NCI-H2029 treated with DMSO at 0.1 percent for 48 hours (cell line): ENCODE data around the gene SERPINA6.
"Not testable (repeated sequence)": the region's sequence is repeated elsewhere in the genome, so short reads cannot be mapped to it uniquely, and the experiment has no call there.

Source experiments
- DNase-seq: peaks from one replicate; lab custom pipeline; 2025; lab: John Stamatoyannopoulos, UW

Gene SERPINA6

DNA sequence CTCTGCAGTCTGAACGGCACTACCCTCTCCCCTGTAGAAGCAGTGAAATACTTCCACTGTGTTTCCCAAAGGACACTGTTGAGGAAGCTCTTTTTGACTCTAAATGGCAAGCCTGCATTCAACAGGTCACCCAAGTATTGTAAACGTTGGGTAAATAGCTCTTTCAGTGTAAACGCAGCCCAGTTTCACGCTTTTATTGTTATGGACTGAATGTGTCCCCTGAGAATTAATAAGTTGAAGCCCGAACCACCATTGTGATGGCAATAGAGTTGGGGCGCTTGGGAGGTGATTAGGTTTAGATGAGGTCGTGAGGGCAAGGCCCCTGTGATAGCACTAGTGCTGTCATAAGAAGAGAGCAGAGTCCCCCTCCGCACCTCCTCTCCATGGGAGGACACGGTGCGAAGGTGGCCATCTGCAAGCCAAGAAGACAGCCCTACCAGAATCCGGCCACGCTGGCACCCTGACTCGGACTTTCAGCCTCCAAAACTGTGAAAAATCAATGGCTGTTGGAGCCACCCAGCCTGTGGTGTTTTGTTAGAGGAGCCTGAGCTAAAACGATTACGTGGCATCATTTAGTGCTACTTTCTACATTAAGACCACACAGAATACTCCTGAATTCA, 31.1 kb downstream of the SERPINA6 start:
- DNase-seq, result no peak

DNA sequence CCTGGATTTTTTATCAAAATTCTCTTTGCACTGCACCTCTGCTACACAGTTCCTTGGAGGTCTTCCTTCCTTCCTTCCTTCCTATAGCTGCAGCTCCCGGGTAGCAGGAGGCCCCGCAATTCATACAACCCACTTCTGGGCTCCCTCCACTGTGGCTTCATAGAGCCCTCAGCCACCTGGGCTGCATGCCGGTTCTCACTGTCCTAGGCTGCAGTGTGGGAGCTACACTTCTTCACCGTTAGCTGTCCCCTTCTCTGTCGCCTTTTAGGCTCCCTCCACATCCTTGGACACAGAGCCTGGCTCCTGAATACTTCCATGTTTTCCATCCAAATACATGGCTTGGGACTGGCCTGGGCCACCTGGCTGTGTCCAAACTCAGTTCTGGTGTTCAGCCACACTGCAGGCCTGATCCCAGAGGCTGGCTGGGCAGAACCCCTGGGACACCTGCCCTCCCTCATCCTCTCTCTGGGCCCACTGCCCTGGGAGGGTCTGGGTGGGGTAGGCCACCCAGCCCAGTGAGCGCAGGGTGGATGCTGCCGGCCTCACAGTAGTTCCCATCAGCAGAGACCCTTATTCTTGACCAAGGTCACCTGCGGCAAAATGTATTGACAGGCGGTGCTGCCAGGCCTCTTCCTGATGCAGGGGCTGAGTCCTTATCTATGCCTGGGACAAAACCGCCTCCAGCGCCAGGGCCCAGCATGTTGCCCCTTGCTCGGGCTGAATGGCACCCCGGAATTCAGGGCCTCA, 31.8 kb downstream of the SERPINA6 start:
- no peak for DNase-seq

DNA sequence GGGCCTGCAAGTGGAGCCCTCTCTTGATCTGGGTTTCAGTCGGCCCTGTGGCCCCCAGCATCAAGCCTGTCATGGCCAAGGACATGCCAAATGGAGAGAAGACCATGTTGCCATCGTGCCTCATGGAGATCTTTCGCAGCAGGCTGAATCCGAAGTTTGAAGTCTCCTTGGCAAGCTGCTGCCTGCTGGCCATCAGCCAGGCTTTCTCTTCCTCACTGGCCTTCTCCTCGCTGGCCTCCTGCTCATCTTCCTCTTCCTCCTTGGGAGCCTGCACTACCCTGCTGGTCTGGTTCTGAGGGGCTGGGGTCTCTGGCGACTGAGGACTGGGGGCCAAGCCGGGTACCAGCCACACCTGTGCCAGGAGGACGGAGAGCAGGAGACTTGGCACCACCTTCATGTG, 32.9 kb downstream of the SERPINA6 start:
- no peak for DNase-seq

DNA sequence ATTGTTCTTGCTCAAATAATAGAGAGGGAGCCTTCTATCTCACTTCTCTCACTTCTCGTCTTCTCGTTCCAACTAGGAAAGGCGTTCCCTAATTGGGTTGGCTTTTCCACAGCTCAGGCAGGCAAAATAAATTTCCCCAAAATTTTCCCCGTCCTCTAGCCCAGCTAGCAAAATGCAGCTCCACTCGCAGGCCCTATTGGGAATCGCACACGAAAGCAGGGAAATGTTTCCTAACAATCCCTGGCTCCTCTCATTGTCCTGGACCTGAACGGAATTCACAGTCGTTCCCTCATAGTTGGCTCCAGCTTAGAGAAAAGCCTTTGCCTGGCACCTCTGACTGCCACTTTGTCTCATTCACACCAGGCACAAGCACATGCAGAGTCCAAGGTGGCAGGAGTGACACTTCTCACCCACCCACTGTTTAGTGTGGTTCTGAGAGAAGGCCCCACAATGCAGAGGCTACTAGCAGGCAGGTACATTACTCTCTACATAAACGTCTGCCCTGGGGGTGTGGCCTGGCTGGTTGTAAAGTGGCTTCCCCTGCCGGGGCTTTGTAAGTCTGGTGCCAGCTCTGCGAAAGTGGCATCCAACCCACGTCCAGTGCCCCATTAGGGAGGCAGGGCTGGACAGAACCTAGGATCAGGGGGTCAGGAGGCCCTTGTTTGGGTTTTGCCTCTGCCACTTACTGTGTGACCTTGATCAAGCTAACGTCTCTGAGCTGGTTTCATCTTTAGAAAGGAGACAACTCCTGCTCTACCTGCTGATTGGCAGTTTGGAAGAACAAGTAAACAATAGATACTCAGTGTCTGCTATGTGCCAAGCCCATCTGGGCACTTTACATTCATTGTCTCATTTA, 34.3 kb downstream of the SERPINA6 start:
- no peak for DNase-seq

GRCh38 chr14:94285158-94285557, 38.0 kb downstream of the SERPINA6 start:
- DNase-seq, result no peak

GRCh38 chr14:94284221-94284620, 38.9 kb downstream of the SERPINA6 start:
- DNase-seq, result no peak

GRCh38 chr14:94282991-94283723, 40.0 kb downstream of the SERPINA6 start:
- DNase-seq, result no peak

DNA sequence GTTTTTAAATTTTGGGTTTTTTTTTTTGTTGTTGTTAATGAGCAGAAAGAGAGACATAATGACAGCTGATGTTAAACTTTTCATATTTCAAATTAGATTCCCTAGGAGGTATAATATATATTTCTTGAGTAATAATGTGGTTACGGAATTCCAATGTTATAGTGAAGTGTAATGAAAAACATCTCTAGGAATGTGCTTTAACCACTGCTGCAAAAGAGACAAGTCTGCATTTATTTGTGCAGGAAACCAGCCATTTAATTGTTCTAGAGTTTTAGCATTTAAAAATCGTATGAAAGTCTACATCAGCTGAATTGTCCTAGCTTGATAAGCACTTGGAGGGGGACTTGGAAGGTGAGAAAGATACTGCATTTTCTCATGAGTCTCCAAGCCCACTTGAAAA, 44.4 kb downstream of the SERPINA6 start:
- no peak for DNase-seq

- DNase-seq, result not testable (repeated sequence)
These were observed 46.1 kb downstream of the SERPINA6 start for GRCh38 chr14:94276898-94277561.

- no peak for DNase-seq
These were observed 54.0 kb downstream of the SERPINA6 start for GRCh38 chr14:94269156-94269555.

DNA sequence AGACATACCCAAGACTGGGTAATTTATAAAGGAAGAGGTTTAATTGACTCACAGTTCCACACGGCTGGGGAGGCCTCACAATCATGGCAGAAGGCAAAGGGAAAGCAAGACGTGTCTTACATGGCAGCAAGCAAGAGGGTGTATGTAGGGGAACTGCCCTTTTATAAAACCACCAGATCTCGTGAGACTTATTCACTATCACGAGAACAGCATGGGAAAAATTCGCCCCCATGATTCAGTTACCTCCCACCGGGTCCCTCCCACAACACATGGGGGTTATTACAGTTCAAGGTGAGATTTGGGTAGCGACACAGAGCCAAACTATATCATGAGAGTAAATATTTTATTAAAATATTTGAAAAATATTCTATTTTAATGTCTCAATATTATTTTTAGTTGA, 54.6 kb downstream of the SERPINA6 start:
- not testable (repeated sequence) for DNase-seq

DNA sequence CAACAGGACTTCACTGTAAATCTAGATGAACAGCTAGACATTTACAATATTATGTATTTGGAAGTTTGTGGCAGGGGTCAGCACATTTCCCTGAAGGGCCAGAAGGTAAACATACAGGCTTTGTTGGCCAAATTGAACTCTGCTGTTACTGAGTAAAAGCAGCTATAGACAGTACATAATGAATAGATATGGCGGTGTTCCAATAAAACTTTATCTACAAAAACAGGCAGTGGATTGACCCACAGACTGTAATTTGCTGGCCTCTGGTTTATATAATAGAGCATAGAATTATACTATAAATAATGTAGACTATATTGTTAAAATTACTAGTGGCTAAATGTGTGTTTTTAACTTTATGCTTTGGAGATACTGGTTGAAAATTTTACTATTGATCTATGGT, 55.8 kb downstream of the SERPINA6 start:
- DNase-seq, result no peak

- not testable (repeated sequence) for DNase-seq
These were observed 58.9 kb downstream of the SERPINA6 start for GRCh38 chr14:94264195-94264594.
